ENCODE results near the gene TBC1D5.

TBC1D5 gene

GRCh38 chr3:17546500-17547255, 195.8 kb downstream of the TBC1D5 start:
- H3F3A ChIP-seq (ENCODE audit: control insufficient read depth, insufficient read depth): no peaks in the 10 kb centered on the region
- H3K4me1 ChIP-seq (ENCODE audit: control insufficient read depth, low read length): no peaks in the 10 kb centered on the region
- no peaks in the 10 kb centered on the region for H3K9me3 ChIP-seq (ENCODE audit: control insufficient read depth, insufficient read depth, low read length)
- peaks cover 3% of the 10 kb centered on the region; the same call in 1 of the 2 replicates for H3K36me3 ChIP-seq (ENCODE audit: control insufficient read depth, low read length)
- H3K4me3 ChIP-seq (ENCODE audit: low read length): no peak overlapping the region
- no peaks in the 10 kb centered on the region for H4K20me1 ChIP-seq (ENCODE audit: control insufficient read depth, insufficient read depth, low read depth, low read length)
- no peak for TF ChIP-seq CTCF (IDR thresholded peaks at IDR 0.05; ENCODE audit: low read depth, low read length, poor library complexity, severe bottlenecking)
- no peak for TF ChIP-seq EZH2phosphoT487 (IDR thresholded peaks at IDR 0.05; ENCODE audit: borderline replicate concordance, low read length)
- H3K27me3 ChIP-seq (ENCODE audit: control insufficient read depth, low read length): no peaks in the 10 kb centered on the region
- no peak overlapping the region for H3K27ac ChIP-seq (ENCODE audit: low read depth, low read length)
- no peaks in the 10 kb centered on the region for H3K9me2 ChIP-seq (replicated peaks; ENCODE audit: control insufficient read depth, low read length)
- no peaks in the 10 kb centered on the region for H3K79me2 ChIP-seq (ENCODE audit: control insufficient read depth, low read length)
- no peak overlapping the region for H3K4me2 ChIP-seq (ENCODE audit: low read length)

GRCh38 chr3:17544632-17545031, 197.8 kb downstream of the TBC1D5 start:
- no peaks in the 10 kb centered on the region for H3K79me2 ChIP-seq (ENCODE audit: control insufficient read depth, low read length)
- peaks cover 3% of the 10 kb centered on the region; the same call in 1 of the 2 replicates for H3K36me3 ChIP-seq (ENCODE audit: control insufficient read depth, low read length)
- H3K4me1 ChIP-seq (ENCODE audit: control insufficient read depth, low read length): no peaks in the 10 kb centered on the region
- no peaks in the 10 kb centered on the region for H3K9me2 ChIP-seq (replicated peaks; ENCODE audit: control insufficient read depth, low read length)
- no peak overlapping the region for H3K27ac ChIP-seq (ENCODE audit: low read depth, low read length)
- no peaks in the 10 kb centered on the region for H3K9me3 ChIP-seq (ENCODE audit: control insufficient read depth, insufficient read depth, low read length)
- no peaks in the 10 kb centered on the region for H3F3A ChIP-seq (ENCODE audit: control insufficient read depth, insufficient read depth)
- no peak overlapping the region for H3K4me3 ChIP-seq (ENCODE audit: low read length)
- TF ChIP-seq CTCF (IDR thresholded peaks at IDR 0.05; ENCODE audit: low read depth, low read length, poor library complexity, severe bottlenecking): no peak
- no peak for TF ChIP-seq EZH2phosphoT487 (IDR thresholded peaks at IDR 0.05; ENCODE audit: borderline replicate concordance, low read length)
- no peaks in the 10 kb centered on the region for H4K20me1 ChIP-seq (ENCODE audit: control insufficient read depth, insufficient read depth, low read depth, low read length)
- no peak overlapping the region for H3K4me2 ChIP-seq (ENCODE audit: low read length)
- H3K27me3 ChIP-seq (ENCODE audit: control insufficient read depth, low read length): no peaks in the 10 kb centered on the region

GRCh38 chr3:17542591-17542990, 199.8 kb downstream of the TBC1D5 start:
- Histone ChIP-seq H3K4me2 (ENCODE audit: low read length) (no peak overlapping the region), H3K4me1 (ENCODE audit: control insufficient read depth, low read length) (no peaks in the 10 kb centered on the region), H3K36me3 (ENCODE audit: control insufficient read depth, low read length) (peaks cover 3% of the 10 kb centered on the region; the same call in 1 of the 2 replicates), H3K79me2 (ENCODE audit: control insufficient read depth, low read length) (no peaks in the 10 kb centered on the region), H3K9me3 (ENCODE audit: control insufficient read depth, insufficient read depth, low read length) (no peaks in the 10 kb centered on the region), H3K9me2 (replicated peaks; ENCODE audit: control insufficient read depth, low read length) (no peaks in the 10 kb centered on the region), H3K27me3 (ENCODE audit: control insufficient read depth, low read length) (no peaks in the 10 kb centered on the region), H3K4me3 (ENCODE audit: low read length) (no peak overlapping the region), H3K27ac (ENCODE audit: low read depth, low read length) (no peak overlapping the region), H3F3A (ENCODE audit: control insufficient read depth, insufficient read depth) (no peaks in the 10 kb centered on the region), H4K20me1 (ENCODE audit: control insufficient read depth, insufficient read depth, low read depth, low read length) (no peaks in the 10 kb centered on the region)
- no peak for TF ChIP-seq EZH2phosphoT487 (IDR thresholded peaks at IDR 0.05; ENCODE audit: borderline replicate concordance, low read length)
- TF ChIP-seq CTCF (IDR thresholded peaks at IDR 0.05; ENCODE audit: low read depth, low read length, poor library complexity, severe bottlenecking): no peak
